Islet precursor cell (in vitro differentiated cells): ENCODE results near the gene RSRC1.
"Not testable (repeated sequence)": the region's sequence is repeated elsewhere in the genome, so short reads cannot be mapped to it uniquely, and the experiment has no call there.

ENCODE experiments used
- DNase-seq: peaks from one replicate; pipeline ENCODE4 v3.0.0-alpha.2; 2018

Gene RSRC1

GRCh38 chr3:158408518-158408897 lies 298.6 kb downstream of the RSRC1 start:
- not testable (repeated sequence) for DNase-seq

- no peak for DNase-seq
Measured at GRCh38 chr3:158418035-158418434, 308.1 kb downstream of the RSRC1 start.

- no peak for DNase-seq
Measured at GRCh38 chr3:158419820-158420653, 310.1 kb downstream of the RSRC1 start.

GRCh38 chr3:158420654-158421396 lies 310.9 kb downstream of the RSRC1 start:
- no peak for DNase-seq

GRCh38 chr3:158430448-158430847 lies 320.6 kb downstream of the RSRC1 start:
- DNase-seq: no peak

GRCh38 chr3:158430968-158431367 lies 321.1 kb downstream of the RSRC1 start:
- DNase-seq: no peak

- no peak for DNase-seq
Measured at GRCh38 chr3:158431829-158432228, 321.9 kb downstream of the RSRC1 start.

- DNase-seq: peak; percentile 67
Measured at GRCh38 chr3:158434412-158435038, 324.6 kb downstream of the RSRC1 start.

- DNase-seq: no peak
Measured at GRCh38 chr3:158443632-158444031, 333.7 kb downstream of the RSRC1 start.

- DNase-seq: no peak
Measured at GRCh38 chr3:158447408-158447807, 337.5 kb downstream of the RSRC1 start.

GRCh38 chr3:158451405-158452055 lies 341.6 kb downstream of the RSRC1 start:
- DNase-seq: no peak

- DNase-seq: no peak
Measured at GRCh38 chr3:158452334-158452733, 342.4 kb downstream of the RSRC1 start.

GRCh38 chr3:158453004-158453403 lies 343.1 kb downstream of the RSRC1 start:
- no peak for DNase-seq

- DNase-seq: no peak
Measured at GRCh38 chr3:158453865-158454264, 344.0 kb downstream of the RSRC1 start.

GRCh38 chr3:158455406-158455805 lies 345.5 kb downstream of the RSRC1 start:
- DNase-seq: no peak

- DNase-seq: no peak
Measured at GRCh38 chr3:158456114-158456513, 346.2 kb downstream of the RSRC1 start.

GRCh38 chr3:158458464-158458863 lies 348.6 kb downstream of the RSRC1 start:
- DNase-seq: no peak

- no peak for DNase-seq
Measured at GRCh38 chr3:158460926-158461325, 351.0 kb downstream of the RSRC1 start.

- no peak for DNase-seq
Measured at GRCh38 chr3:158463556-158463955, 353.7 kb downstream of the RSRC1 start.

- DNase-seq: no peak
Measured at GRCh38 chr3:158465074-158465473, 355.2 kb downstream of the RSRC1 start.

GRCh38 chr3:158470944-158471638 lies 361.2 kb downstream of the RSRC1 start:
- DNase-seq: no peak

GRCh38 chr3:158471639-158472294 lies 361.9 kb downstream of the RSRC1 start:
- no peak for DNase-seq
